ENCODE measurements around the gene MPP2.
A peak's percentile ranks its signal among the peaks of the same experiment; 100 is the strongest.
"Not testable (repeated sequence)": the region's sequence is repeated elsewhere in the genome, so short reads cannot be mapped to it uniquely, and the experiment has no call there.

Gene MPP2

GRCh38 chr17:43907425-43907981 lies at the start of gene MPP2:
MPP2 (minus strand) TSS chr17:43907536; CDS start chr17:43904460, 3,076 bp downstream.
- peak; percentile 55 for DNase-seq

- no peak for DNase-seq
Measured at GRCh38 chr17:43956222-43956621, 48.9 kb upstream of the MPP2 start.

- DNase-seq, result no peak
Measured at GRCh38 chr17:43953746-43954145, 46.4 kb upstream of the MPP2 start, which contains the start of gene PYY. PYY (minus strand) TSS chr17:43953940; CDS start chr17:43953483, 457 bp downstream.

GRCh38 chr17:43952724-43953666 lies 45.7 kb upstream of the MPP2 start:
- no peak for DNase-seq

- DNase-seq, result no peak
Measured at GRCh38 chr17:43952351-43952723, 45.0 kb upstream of the MPP2 start.

GRCh38 chr17:43951750-43952149 lies 44.4 kb upstream of the MPP2 start:
- DNase-seq, result no peak

- DNase-seq, result no peak
Measured at GRCh38 chr17:43950554-43950953, 43.2 kb upstream of the MPP2 start.

GRCh38 chr17:43949781-43950180 lies 42.4 kb upstream of the MPP2 start:
- no peak for DNase-seq

- DNase-seq, result no peak
Measured at GRCh38 chr17:43946781-43947180, 39.4 kb upstream of the MPP2 start.

- no peak for DNase-seq
Measured at GRCh38 chr17:43945074-43945829, 37.9 kb upstream of the MPP2 start.

- no peak for DNase-seq
Measured at GRCh38 chr17:43942051-43942685, 34.8 kb upstream of the MPP2 start, which contains the start of gene PPY. PPY (minus strand) TSS chr17:43942476; CDS start chr17:43941654, 822 bp downstream.

- no peak for DNase-seq
Measured at GRCh38 chr17:43940630-43941029, 33.3 kb upstream of the MPP2 start.

GRCh38 chr17:43939886-43940285 lies 32.5 kb upstream of the MPP2 start:
- no peak for DNase-seq

GRCh38 chr17:43939452-43939851 lies 32.1 kb upstream of the MPP2 start:
- not testable (repeated sequence) for DNase-seq

GRCh38 chr17:43938838-43939182 lies 31.5 kb upstream of the MPP2 start:
- DNase-seq, result no peak

GRCh38 chr17:43936434-43936833 lies 29.1 kb upstream of the MPP2 start:
- DNase-seq, result no peak

GRCh38 chr17:43935926-43936261 lies 28.6 kb upstream of the MPP2 start:
- no peak for DNase-seq

- no peak for DNase-seq
Measured at GRCh38 chr17:43935204-43935925, 28.0 kb upstream of the MPP2 start.

GRCh38 chr17:43932923-43933322 lies 25.6 kb upstream of the MPP2 start:
- no peak for DNase-seq

- DNase-seq, result no peak
Measured at GRCh38 chr17:43932357-43932756, 25.0 kb upstream of the MPP2 start.

GRCh38 chr17:43931062-43931571 lies 23.8 kb upstream of the MPP2 start:
- DNase-seq, result no peak

- no peak for DNase-seq
Measured at GRCh38 chr17:43928609-43929008, 21.3 kb upstream of the MPP2 start.

Measured in activated CD4-positive, alpha-beta T cell treated with anti-CD3 and anti-CD28 coated beads, Interleukin-2, amount 50 U/mL, for 1 hour (primary cell).